Gastroesophageal sphincter (tissue), 3 donors: Measurements from ENCODE around the gene KIF26A.

ENCODE experiments used
- POLR2A ChIP-seq, 2 donors: fragments of 450-650 bp; IDR thresholded peaks; one replicate each; pipeline ENCODE4 v1.6.1; 2017; ENCODE audit warnings: antibody characterized with exemption in 2 of 2, mild to moderate bottlenecking in 2 of 2, moderate library complexity in 1 of 2
- POLR2AphosphoS5 ChIP-seq: sonication (generic); formaldehyde crosslinking; IDR thresholded peaks from one replicate; pipeline ENCODE4 v1.6.1; 2017; ENCODE audit warnings: antibody characterized with exemption
- TF ChIP-seq, protein P1 (sequence below), 4 experiments: fragments of 200-600 bp in 2 of 4; fragments of 450-650 bp in 2 of 4; sonication (generic) in 1 of 4; IDR thresholded peaks; one replicate each; pipeline ENCODE4 v1.5.1; 2017 to 2019; ENCODE audit warnings: antibody characterized with exemption in 4 of 4, mild to moderate bottlenecking in 2 of 4, moderate library complexity in 2 of 4

DNA sequence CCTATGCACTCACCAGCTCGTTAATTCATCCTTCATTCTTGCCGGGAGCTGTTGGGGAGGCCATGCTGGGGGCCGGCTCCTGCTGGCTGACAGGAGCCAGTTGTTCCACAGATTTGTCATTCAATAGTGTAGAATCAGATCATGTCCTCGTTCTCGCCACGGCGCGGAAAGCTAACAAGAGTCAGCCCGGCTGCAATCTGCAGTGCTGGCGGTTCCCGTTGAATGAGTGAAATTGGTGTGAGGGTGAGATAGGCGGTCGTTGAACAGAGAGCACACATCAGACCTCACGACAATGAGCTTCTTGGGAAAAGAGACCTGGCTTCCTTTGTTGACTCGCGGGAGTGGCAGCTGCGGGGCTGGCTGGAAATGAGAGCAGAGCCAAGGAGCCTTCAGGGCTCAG, 57.5 kb downstream of the KIF26A start:
- TF ChIP-seq, protein P1, sequence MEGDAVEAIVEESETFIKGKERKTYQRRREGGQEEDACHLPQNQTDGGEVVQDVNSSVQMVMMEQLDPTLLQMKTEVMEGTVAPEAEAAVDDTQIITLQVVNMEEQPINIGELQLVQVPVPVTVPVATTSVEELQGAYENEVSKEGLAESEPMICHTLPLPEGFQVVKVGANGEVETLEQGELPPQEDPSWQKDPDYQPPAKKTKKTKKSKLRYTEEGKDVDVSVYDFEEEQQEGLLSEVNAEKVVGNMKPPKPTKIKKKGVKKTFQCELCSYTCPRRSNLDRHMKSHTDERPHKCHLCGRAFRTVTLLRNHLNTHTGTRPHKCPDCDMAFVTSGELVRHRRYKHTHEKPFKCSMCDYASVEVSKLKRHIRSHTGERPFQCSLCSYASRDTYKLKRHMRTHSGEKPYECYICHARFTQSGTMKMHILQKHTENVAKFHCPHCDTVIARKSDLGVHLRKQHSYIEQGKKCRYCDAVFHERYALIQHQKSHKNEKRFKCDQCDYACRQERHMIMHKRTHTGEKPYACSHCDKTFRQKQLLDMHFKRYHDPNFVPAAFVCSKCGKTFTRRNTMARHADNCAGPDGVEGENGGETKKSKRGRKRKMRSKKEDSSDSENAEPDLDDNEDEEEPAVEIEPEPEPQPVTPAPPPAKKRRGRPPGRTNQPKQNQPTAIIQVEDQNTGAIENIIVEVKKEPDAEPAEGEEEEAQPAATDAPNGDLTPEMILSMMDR (IDR thresholded peaks at IDR 0.05) = no peak
- TF ChIP-seq POLR2A (IDR thresholded peaks at IDR 0.05) (no peak), POLR2AphosphoS5 (no peak)
